Esophagus squamous epithelium (tissue), 4 donors: ENCODE data around the gene PIEZO1.

Source experiments
- CTCF ChIP-seq, 6 experiments: fragments of 450-650 bp in 4 of 6; fragments of 200-600 bp in 2 of 6; sonication (generic) in 2 of 6; IDR thresholded peaks; one replicate each; pipeline ENCODE4 v1.5.1; 2016 to 2019; ENCODE audit warnings: antibody characterized with exemption in 6 of 6, mild to moderate bottlenecking in 4 of 6, moderate library complexity in 4 of 6
- POLR2A ChIP-seq, 4 donors: fragments of 450-650 bp; IDR thresholded peaks; one replicate each; pipeline ENCODE4 v1.6.1; 2017; ENCODE audit warnings: antibody characterized with exemption in 4 of 4, mild to moderate bottlenecking in 4 of 4, moderate library complexity in 3 of 4

GRCh38 chr16:88792078-88792550 lies 7.1 kb upstream of the PIEZO1 start:
- TF ChIP-seq POLR2A (IDR thresholded peaks at IDR 0.05) (no peak), CTCF (IDR thresholded peaks at IDR 0.05) (no peak)
